ENCODE results near the gene RPS10.

GRCh38 chr6:34457742-34458735 lies 32.2 kb upstream of the RPS10 start:
- TF ChIP-seq CTCF (IDR thresholded peaks at IDR 0.05) (no peak), POLR2A (IDR thresholded peaks at IDR 0.05) (no peak)
